ENCODE measurements around the gene SST.

SST gene

DNA sequence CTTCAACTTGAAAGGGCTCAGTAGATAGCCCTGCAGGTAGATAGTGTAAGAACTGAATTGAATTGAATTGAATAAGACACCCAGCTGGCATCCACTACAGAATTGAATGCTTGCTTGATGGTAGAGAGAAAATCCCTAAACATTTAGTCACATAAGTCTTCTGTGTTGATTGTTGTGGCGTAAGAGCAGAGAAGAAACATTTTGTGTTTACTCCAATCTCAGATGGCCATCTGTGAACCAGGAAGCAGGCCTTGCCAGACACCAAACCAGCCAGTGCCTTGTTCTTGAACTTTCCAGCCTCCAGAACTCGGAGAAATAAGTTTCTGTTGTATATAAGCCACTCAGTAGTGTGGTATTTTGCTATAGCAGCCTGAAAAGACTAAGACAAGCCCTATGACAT is 43.6 kb downstream of the SST start:
- no peak for FAIRE-seq

DNA sequence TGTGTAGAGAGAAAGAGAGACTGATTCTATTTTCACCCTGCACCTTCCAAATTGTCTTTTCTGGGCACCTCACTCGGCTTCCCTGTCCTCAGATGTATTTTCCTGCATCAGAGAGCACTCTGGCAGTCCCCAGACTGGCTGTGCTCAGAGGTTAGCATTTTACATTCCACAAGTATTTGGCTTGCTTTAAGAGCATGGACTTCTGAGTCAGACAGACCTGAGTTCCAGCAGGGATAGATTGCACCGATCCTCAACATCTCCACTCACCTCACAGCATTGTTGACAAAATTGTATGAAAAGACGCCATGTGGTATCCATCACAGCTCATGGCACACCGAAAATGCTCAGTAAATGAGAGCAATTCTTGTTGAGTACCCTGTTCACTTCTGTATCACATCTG is 45.6 kb downstream of the SST start:
- FAIRE-seq, result no peak

GRCh38 chr3:187623285-187623814 is 46.8 kb downstream of the SST start:
- no peak for FAIRE-seq

DNA sequence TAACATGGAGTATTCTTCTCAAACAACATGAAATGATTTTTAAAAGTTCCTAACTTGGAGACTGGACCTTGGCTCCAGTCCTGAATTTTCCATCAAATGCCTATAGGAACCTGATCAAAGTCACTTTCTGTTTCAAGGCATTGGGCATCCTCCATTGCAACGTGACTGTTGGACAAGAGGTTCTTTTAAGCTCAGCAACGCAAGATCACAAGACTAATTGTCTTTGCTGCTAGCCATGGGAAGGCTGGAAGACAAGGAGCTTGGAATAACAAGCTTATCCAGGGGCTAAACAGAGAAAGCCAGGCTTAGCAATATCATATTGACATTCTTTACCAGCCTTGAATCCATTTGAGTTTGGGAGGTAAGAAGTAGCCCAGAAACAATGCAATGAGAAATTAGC is 48.3 kb downstream of the SST start:
- no peak for FAIRE-seq

GRCh38 chr3:187619461-187619860 is 50.7 kb downstream of the SST start:
- no peak for FAIRE-seq

Data from islet of Langerhans (tissue), 1 donor.